ENCODE results near the gene PRPF6.

DNA sequence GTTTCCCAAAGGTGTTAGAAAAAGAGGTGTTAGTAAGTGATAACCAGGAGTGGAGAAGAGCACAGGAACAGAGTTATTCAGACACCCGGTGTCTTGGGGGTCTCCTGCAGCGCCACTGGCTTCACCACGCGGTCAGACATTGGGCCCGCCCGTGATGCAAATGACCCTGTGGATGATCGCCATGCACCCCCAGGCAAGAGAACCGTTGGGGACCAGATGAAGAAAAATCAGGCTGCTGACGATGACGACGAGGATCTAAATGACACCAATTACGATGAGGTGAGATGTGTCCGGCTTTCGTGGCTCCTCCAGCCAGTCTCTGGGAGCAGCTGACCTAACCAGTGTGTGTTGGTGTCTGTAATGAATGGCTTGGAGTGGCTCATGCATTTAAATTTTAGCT lies 2.0 kb downstream of the PRPF6 start:
- TF ChIP-seq, protein P1, sequence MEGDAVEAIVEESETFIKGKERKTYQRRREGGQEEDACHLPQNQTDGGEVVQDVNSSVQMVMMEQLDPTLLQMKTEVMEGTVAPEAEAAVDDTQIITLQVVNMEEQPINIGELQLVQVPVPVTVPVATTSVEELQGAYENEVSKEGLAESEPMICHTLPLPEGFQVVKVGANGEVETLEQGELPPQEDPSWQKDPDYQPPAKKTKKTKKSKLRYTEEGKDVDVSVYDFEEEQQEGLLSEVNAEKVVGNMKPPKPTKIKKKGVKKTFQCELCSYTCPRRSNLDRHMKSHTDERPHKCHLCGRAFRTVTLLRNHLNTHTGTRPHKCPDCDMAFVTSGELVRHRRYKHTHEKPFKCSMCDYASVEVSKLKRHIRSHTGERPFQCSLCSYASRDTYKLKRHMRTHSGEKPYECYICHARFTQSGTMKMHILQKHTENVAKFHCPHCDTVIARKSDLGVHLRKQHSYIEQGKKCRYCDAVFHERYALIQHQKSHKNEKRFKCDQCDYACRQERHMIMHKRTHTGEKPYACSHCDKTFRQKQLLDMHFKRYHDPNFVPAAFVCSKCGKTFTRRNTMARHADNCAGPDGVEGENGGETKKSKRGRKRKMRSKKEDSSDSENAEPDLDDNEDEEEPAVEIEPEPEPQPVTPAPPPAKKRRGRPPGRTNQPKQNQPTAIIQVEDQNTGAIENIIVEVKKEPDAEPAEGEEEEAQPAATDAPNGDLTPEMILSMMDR (IDR thresholded peaks at IDR 0.05) = no peak
- no peak for TF ChIP-seq EZH2phosphoT487 (IDR thresholded peaks at IDR 0.05)
